Common myeloid progenitor, CD34-positive (primary cell): ENCODE data around the gene MALSU1.

Source experiments
- CTCF ChIA-PET: fragments of 350-600 bp; sonication (Branson Sonifier 250); formaldehyde crosslinking; loops from one replicate; lab custom pipeline; 2021; ENCODE audit warnings: antibody characterized with exemption; lab: Charles Lee
- POLR2A ChIA-PET: fragments of 350-600 bp; sonication (Branson Sonifier 250); formaldehyde crosslinking; loops from one replicate; lab custom pipeline; 2021; ENCODE audit warnings: antibody characterized with exemption; lab: Charles Lee
- DNase-seq, 3 donors: peaks; one replicate each; pipeline versions ENCODE4 v3.0.0 to v3.0.0-alpha.2; 2013
- H3K27ac ChIP-seq, 2 experiments: 1 replicate in 1 of 2; 2 replicates in 1 of 2; pipeline ENCODE4 v1.7.0; 2013; ENCODE audit warnings: inconsistent platforms in 2 of 2, low read length in 2 of 2, mild to moderate bottlenecking in 2 of 2, low read depth in 1 of 2, moderate library complexity in 1 of 2; ENCODE audit not compliant: severe bottlenecking in 2 of 2, insufficient read depth in 1 of 2, poor library complexity in 1 of 2
- H3K27me3 ChIP-seq, 5 experiments: replicated peaks in 2 of 5; 1 replicate in 3 of 5; 2 replicates in 2 of 5; pipeline versions ENCODE4 v1.6.1 to v1.7.0; 2013; ENCODE audit warnings: low read length in 4 of 5, mild to moderate bottlenecking in 2 of 5, moderate library complexity in 2 of 5, inconsistent platforms in 1 of 5; ENCODE audit not compliant: insufficient read depth in 5 of 5, control insufficient read depth in 4 of 5
- H3K36me3 ChIP-seq, 4 experiments: 1 replicate in 2 of 4; 2 replicates in 2 of 4; pipeline versions ENCODE4 v1.6.1 to v1.7.0; 2013; ENCODE audit warnings: low read length in 3 of 4, control low read depth in 1 of 4, mild to moderate bottlenecking in 1 of 4; ENCODE audit not compliant: control insufficient read depth in 4 of 4, insufficient read depth in 4 of 4
- H3K4me1 ChIP-seq, 4 experiments: 1 replicate in 3 of 4; 2 replicates in 1 of 4; pipeline versions ENCODE4 v1.6.1 to v1.7.1; 2013; ENCODE audit warnings: low read length in 3 of 4, mild to moderate bottlenecking in 3 of 4, control low read depth in 1 of 4, inconsistent platforms in 1 of 4, moderate library complexity in 1 of 4; ENCODE audit not compliant: control insufficient read depth in 4 of 4, insufficient read depth in 4 of 4; ENCODE audit errors: control extremely low read depth in 1 of 4
- H3K4me3 ChIP-seq, 7 experiments: 1 replicate in 4 of 7; 2 replicates in 3 of 7; pipeline versions ENCODE4 v1.5.1 to v1.7.0; 2013; ENCODE audit warnings: mild to moderate bottlenecking in 7 of 7, low read length in 6 of 7, moderate library complexity in 6 of 7, inconsistent platforms in 2 of 7, low read depth in 2 of 7, control low read depth in 1 of 7; ENCODE audit not compliant: insufficient read depth in 4 of 7, control insufficient read depth in 1 of 7; ENCODE audit errors: extremely low read depth in 1 of 7
- H3K9me3 ChIP-seq, 5 experiments: 1 replicate in 4 of 5; 2 replicates in 1 of 5; pipeline versions ENCODE4 v1.6.1 to v1.7.1; 2013; ENCODE audit warnings: low read length in 4 of 5, mild to moderate bottlenecking in 2 of 5, inconsistent platforms in 1 of 5, low read depth in 1 of 5, moderate library complexity in 1 of 5; ENCODE audit not compliant: control insufficient read depth in 4 of 5, insufficient read depth in 2 of 5; ENCODE audit errors: control extremely low read depth in 1 of 5
- WGBS: methylation state at CpG from one replicate; pipeline ENCODE4 v1.1.5; 2013; ENCODE audit not compliant: insufficient coverage; 5-methylcytosine and 5-hydroxymethylcytosine counted together

The MALSU1 gene

DNA sequence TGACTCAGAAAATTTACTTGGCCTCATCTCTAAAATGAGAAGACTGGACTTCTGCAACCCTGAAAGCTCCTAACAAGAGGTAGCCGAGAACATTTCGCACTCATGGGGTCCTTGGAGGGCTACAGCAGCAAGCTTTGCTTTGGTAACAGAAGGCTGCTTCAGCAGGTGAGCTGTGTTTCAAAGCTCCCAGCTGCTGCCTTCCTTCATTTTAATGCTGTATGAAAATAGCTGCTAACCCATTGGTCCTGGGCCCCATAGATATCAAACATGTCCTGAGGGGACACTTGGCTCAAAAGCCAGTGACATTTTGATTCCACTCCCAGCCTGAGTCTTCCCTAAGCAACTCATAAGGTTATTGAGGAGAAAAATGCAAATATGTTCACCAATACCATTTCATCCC is 14.3 kb upstream of the MALSU1 start:
- POLR2A ChIA-PET = no interaction called here
- CTCF ChIA-PET = interaction anchor here (1.2 to 2.0 kb wide), 3 partner anchors 11 to 34 kb away, joined by 4 to 11 read pairs (median 4); no protein-coding TSS in a partner anchor
- Histone ChIP-seq H3K4me1 (peaks cover 0 to 10% (median 0%) of the 10 kb centered on the region in 4 experiments), H3K9me3 (no peaks in the 10 kb centered on the region), H3K4me3 (no peak overlapping the region), H3K36me3 (no peaks in the 10 kb centered on the region), H3K27me3 (no peaks in the 10 kb centered on the region), H3K27ac (no peak overlapping the region)
- DNase-seq = no peak
- 100% methylated on average over 2 of the region's 2 CpGs for WGBS

DNA sequence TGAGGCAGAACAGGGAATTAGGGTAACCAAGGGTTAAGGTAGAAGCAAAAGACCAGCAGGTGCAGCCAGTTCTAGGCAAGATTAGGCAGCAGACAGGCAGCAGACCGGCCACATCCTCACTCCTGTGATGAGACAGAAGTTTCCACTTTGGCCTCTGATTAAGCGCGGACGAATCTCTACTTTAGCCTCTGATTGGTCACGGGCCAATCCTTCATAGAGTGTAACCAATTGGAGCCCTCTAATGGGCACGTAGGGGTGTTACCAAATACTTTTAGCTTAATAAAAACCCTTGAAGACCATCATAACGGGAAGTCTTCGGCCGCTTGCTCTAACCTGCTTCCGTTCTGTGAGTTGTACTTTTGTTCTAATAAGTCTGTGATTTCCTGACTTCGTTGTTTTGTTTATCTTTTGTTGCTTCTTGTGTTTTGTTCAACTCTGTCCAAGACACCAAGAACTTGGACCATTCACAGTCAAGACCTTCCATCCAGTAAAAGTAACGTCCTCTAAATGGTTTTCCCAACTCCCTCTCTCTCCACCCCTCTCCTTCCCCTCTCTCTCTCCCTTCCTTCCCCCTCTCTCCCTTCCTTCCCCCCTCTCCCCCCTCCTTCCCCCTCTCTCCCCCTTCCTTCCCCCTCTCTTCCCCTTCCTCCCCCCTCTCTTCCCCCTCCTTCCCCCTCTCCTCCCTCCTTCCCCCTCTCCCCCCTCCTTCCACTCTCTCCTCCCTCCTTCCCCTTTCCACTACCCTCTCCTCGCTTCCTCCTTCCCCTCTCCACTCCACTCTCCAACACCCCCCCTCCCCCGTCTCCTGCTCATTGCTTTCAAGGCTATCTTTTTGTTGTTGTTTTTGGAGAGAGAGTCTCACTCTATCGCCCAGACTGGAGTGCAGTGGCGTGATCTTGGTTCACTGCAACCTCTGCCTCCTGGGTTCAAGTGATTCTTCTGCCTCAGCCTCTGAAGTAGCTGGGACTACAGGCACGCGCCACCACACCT is 13.2 kb upstream of the MALSU1 start:
- no peak overlapping the region for H3K27ac ChIP-seq
- H3K4me3 ChIP-seq = no peak overlapping the region
- POLR2A ChIA-PET = no interaction called here
- DNase-seq = no peak
- peaks cover 0 to 10% (median 0%) of the 10 kb centered on the region in 4 experiments for H3K4me1 ChIP-seq
- H3K27me3 ChIP-seq = no peaks in the 10 kb centered on the region
- no peaks in the 10 kb centered on the region for H3K36me3 ChIP-seq
- H3K9me3 ChIP-seq = no peaks in the 10 kb centered on the region
- 98% methylated on average over 13 of the region's 18 CpGs for WGBS
- CTCF ChIA-PET = interaction anchor here (1.2 to 1.4 kb wide), 2 partner anchors 9 to 177 kb away, joined by 3 read pairs; no protein-coding TSS in a partner anchor

DNA sequence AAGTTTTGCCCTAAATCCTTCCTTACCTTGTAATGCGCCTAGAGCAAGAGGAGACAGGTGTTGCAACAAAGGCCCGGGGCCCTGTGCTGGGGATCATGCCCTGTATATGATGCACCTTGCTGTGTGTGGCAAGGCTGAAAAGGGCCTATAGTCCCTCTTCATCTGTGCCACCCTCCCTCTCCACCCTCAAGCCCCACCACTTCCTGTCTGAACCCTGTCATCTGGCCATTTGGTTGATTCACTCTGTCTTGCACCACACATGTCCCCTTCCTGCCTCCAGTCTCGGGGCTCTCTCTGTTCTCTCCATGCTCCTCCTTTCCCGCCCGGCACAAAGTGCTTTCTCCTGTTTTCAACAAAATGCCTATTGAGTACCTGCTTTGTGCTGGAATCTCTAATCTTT is 11.5 kb upstream of the MALSU1 start:
- H3K4me1 ChIP-seq = peaks cover 0 to 10% (median 0%) of the 10 kb centered on the region in 4 experiments
- no peak overlapping the region for H3K27ac ChIP-seq
- ChIA-PET POLR2A (no interaction called here), CTCF (interaction anchor here (1.4 kb wide), 1 partner anchor 176 kb away, joined by 3 read pairs; no protein-coding TSS in a partner anchor)
- H3K36me3 ChIP-seq = no peaks in the 10 kb centered on the region
- WGBS = 92% methylated on average over 5 of the region's 5 CpGs
- DNase-seq = no peak
- no peaks in the 10 kb centered on the region for H3K27me3 ChIP-seq
- H3K9me3 ChIP-seq = no peaks in the 10 kb centered on the region
- no peak overlapping the region for H3K4me3 ChIP-seq

DNA sequence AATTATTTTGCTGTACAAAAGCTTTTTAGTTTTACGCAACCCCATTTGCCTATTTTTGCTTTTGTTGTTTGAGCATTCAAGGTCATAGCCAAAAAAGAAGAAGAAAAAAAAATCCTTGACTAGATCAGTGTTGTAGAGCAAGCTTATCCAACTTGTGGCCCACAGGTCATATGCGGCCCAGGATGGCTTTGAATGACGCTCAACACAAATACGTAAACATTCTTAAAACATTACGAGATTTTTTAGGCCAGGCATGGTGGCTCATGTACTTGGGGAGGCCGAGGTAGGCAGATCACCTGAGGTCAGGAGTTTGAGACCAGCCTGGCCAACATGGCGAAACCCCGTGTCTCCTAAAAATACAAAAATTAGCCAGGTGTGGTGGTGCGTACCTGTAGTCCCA is 8.1 kb upstream of the MALSU1 start:
- POLR2A ChIA-PET = no interaction called here
- 98% methylated on average over 7 of the region's 9 CpGs for WGBS
- H3K36me3 ChIP-seq = no peaks in the 10 kb centered on the region
- H3K4me1 ChIP-seq = peaks cover 0 to 18% (median 0%) of the 10 kb centered on the region in 4 experiments
- CTCF ChIA-PET = interaction anchor here (1.1 kb wide), 1 partner anchor 13 kb away, joined by 4 read pairs; no protein-coding TSS in a partner anchor
- H3K27ac ChIP-seq = no peak overlapping the region
- H3K4me3 ChIP-seq = no peak overlapping the region
- DNase-seq = no peak
- H3K9me3 ChIP-seq = no peaks in the 10 kb centered on the region
- H3K27me3 ChIP-seq = no peaks in the 10 kb centered on the region

GRCh38 chr7:23291957-23292560 is 7.1 kb upstream of the MALSU1 start:
- Histone ChIP-seq H3K4me3 (no peak overlapping the region), H3K27ac (no peak overlapping the region), H3K27me3 (no peaks in the 10 kb centered on the region), H3K4me1 (peaks cover 0 to 18% (median 0%) of the 10 kb centered on the region in 4 experiments), H3K9me3 (no peaks in the 10 kb centered on the region), H3K36me3 (no peaks in the 10 kb centered on the region)
- POLR2A ChIA-PET = no interaction called here
- CTCF ChIA-PET = interaction anchor here (1.7 kb wide), 1 partner anchor 14 kb away, joined by 6 read pairs; no protein-coding TSS in a partner anchor
- WGBS = 93% methylated on average over 2 of the region's 3 CpGs
- no peak for DNase-seq

DNA sequence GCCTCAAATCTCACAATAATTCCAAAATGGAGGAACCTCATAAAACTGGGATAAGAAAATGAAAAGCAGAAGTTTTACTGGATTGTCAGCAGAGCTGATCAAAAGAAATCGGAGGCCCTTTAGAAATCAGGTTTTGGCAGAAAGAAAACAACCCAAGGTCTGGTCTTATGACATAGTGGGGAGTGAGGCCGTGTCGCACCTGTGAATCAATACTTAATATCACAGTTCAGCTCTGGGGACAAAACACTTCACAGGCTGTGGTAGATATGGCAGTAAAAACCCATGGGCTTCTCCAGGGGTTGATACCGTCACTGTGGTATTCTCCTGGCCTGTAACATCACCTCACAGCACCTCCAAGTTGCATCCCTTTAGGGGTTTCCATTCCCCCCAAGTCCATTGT is 6.5 kb upstream of the MALSU1 start:
- H3K4me1 ChIP-seq = peaks cover 0 to 13% (median 0%) of the 10 kb centered on the region in 4 experiments
- WGBS = 100% methylated on average over 4 of the region's 4 CpGs
- H3K4me3 ChIP-seq = no peak overlapping the region
- H3K9me3 ChIP-seq = no peaks in the 10 kb centered on the region
- ChIA-PET POLR2A (no interaction called here), CTCF (interaction anchor here (1.7 kb wide), 1 partner anchor 14 kb away, joined by 6 read pairs; no protein-coding TSS in a partner anchor)
- no peak for DNase-seq
- no peak overlapping the region for H3K27ac ChIP-seq
- H3K36me3 ChIP-seq = no peaks in the 10 kb centered on the region
- no peaks in the 10 kb centered on the region for H3K27me3 ChIP-seq
